AG04450 (cell line): ENCODE data around the gene SPARC. TPM values are rescaled to one million over a fixed set of nuclear protein-coding genes. Genes with fewer than 3 reads are reported as not detected.

Experiments
- CTCF ChIA-PET: fragments of 300-600, 350-600 bp; formaldehyde crosslinking; extraction: SDS; loops from one replicate; lab custom pipeline; 2022; ENCODE audit warnings: antibody characterized with exemption, inconsistent platforms; lab: Charles Lee
- POLR2A ChIA-PET: fragments of 350-600 bp; formaldehyde crosslinking; extraction: SDS; loops from one replicate; lab custom pipeline; 2021; ENCODE audit warnings: antibody characterized with exemption, inconsistent platforms; lab: Yijun Ruan, JAX
- DNase-seq: peaks from one replicate; pipeline ENCODE4 v3.0.0-alpha.2; 2011; ENCODE audit warnings: low read depth, low spot score
- H3K27ac ChIP-seq: one replicate; pipeline ENCODE4 v1.5.1; 2012; ENCODE audit warnings: low read depth, low read length, control low read depth
- H3K27me3 ChIP-seq: one replicate; pipeline ENCODE4 v1.6.0; 2012; ENCODE audit warnings: low read length; ENCODE audit not compliant: control insufficient read depth, insufficient read depth
- H3K4me3 ChIP-seq: 2 replicates; pipeline ENCODE4 v1.5.1; 2011; ENCODE audit warnings: mild to moderate bottlenecking, low read depth, low read length, control low read depth
- H3K9me3 ChIP-seq: 2 replicates; pipeline ENCODE4 v1.5.1; 2012; ENCODE audit warnings: low read length; ENCODE audit not compliant: control insufficient read depth, insufficient read depth
- polyA plus RNA-seq: library from polyadenylated mRNA; depleted of rRNA; stranded (reverse); fragments of >200 nt; gene quantifications from 2 replicates; pipeline ENCODE4 v1.2.3, GENCODE V29; 2011
- TF ChIP-seq, protein P1 (sequence below): IDR thresholded peaks from 2 replicates; pipeline ENCODE4 v1.5.1; 2011; ENCODE audit warnings: low read depth, low read length, control low read depth, inconsistent platforms

SPARC gene
- polyA plus RNA-seq, 1 experiment = 5,773 TPM

- H3K27ac ChIP-seq = no peak overlapping the region
- ChIA-PET CTCF (interaction anchor here (3.6 kb wide), 1 partner anchor 85 kb away, joined by 136 read pairs; no protein-coding TSS in a partner anchor), POLR2A (no interaction called here)
- no peaks in the 10 kb centered on the region for H3K9me3 ChIP-seq
- no peak overlapping the region for H3K4me3 ChIP-seq
- H3K27me3 ChIP-seq = no peaks in the 10 kb centered on the region
- DNase-seq = no peak
- TF ChIP-seq, protein P1, sequence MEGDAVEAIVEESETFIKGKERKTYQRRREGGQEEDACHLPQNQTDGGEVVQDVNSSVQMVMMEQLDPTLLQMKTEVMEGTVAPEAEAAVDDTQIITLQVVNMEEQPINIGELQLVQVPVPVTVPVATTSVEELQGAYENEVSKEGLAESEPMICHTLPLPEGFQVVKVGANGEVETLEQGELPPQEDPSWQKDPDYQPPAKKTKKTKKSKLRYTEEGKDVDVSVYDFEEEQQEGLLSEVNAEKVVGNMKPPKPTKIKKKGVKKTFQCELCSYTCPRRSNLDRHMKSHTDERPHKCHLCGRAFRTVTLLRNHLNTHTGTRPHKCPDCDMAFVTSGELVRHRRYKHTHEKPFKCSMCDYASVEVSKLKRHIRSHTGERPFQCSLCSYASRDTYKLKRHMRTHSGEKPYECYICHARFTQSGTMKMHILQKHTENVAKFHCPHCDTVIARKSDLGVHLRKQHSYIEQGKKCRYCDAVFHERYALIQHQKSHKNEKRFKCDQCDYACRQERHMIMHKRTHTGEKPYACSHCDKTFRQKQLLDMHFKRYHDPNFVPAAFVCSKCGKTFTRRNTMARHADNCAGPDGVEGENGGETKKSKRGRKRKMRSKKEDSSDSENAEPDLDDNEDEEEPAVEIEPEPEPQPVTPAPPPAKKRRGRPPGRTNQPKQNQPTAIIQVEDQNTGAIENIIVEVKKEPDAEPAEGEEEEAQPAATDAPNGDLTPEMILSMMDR = no peak
Measured at GRCh38 chr5:151656311-151656710, 30.4 kb downstream of the SPARC start.

- H3K4me3 ChIP-seq = no peak overlapping the region
- POLR2A ChIA-PET = interaction anchor here (0.7 to 1.2 kb wide), 5 partner anchors 9 to 205 kb away, joined by 3 to 11 read pairs (median 5); partner anchors contain the start of genes G3BP1, SLC36A1 and SPARC
Measured at GRCh38 chr5:151651997-151652645, 34.6 kb downstream of the SPARC start.

DNA sequence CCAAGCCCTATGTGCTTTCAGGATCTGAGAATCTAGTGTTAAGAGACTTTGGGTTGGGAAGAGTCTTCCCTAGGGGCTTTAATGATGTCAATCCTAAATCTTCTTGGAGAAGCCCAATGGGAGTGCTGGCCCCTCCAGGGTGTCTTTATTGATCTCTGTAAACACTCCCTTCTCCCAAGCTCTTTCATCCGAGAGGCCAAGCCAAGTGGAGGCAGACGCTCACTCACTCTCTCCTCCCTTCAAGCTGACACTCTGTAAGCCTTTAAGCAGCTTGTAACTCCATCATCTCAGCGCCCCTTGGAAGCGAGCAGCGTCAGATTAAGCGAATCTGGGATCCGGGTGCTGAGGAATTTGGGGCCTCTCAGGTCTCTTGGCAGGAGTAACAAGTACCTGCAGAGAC lies 37.7 kb downstream of the SPARC start:
- ChIA-PET CTCF (interaction anchor here (1.6 to 1.8 kb wide), 2 partner anchors 9 to 202 kb away, joined by 4 to 12 read pairs; partner anchors contain the start of gene SLC36A1), POLR2A (no interaction called here)
- H3K4me3 ChIP-seq = no peak overlapping the region
- peaks cover 5% of the 10 kb centered on the region for H3K27me3 ChIP-seq
- no peak for DNase-seq
- no peak overlapping the region for H3K27ac ChIP-seq
- H3K9me3 ChIP-seq = no peaks in the 10 kb centered on the region
- TF ChIP-seq, protein P1 = no peak

More at GRCh38 chr5:151651997-151652645, 34.6 kb downstream of the SPARC start:
- TF ChIP-seq, protein P1 = peak; percentile 95
- Histone ChIP-seq H3K27me3 (no peaks in the 10 kb centered on the region), H3K9me3 (no peaks in the 10 kb centered on the region), H3K27ac (no peak overlapping the region)
- CTCF ChIA-PET = interaction anchor here (0.6 to 5.0 kb wide), 78 partner anchors 8 to 851 kb away, joined by 3 to 101 read pairs (median 5); partner anchors contain the start of genes ATOX1, G3BP1, GM2A and SLC36A1
- no peak for DNase-seq

GRCh38 chr5:151648089-151648488 lies 38.6 kb downstream of the SPARC start:
- CTCF ChIA-PET = interaction anchor here (0.6 to 1.8 kb wide), 4 partner anchors 10 to 264 kb away, joined by 3 to 12 read pairs (median 4); partner anchors contain the start of gene SLC36A1
- Histone ChIP-seq H3K27ac (no peak overlapping the region), H3K27me3 (peaks cover 8% of the 10 kb centered on the region), H3K9me3 (no peaks in the 10 kb centered on the region), H3K4me3 (no peak overlapping the region)
- POLR2A ChIA-PET = no interaction called here
- TF ChIP-seq, protein P1 = no peak
- no peak for DNase-seq

DNA sequence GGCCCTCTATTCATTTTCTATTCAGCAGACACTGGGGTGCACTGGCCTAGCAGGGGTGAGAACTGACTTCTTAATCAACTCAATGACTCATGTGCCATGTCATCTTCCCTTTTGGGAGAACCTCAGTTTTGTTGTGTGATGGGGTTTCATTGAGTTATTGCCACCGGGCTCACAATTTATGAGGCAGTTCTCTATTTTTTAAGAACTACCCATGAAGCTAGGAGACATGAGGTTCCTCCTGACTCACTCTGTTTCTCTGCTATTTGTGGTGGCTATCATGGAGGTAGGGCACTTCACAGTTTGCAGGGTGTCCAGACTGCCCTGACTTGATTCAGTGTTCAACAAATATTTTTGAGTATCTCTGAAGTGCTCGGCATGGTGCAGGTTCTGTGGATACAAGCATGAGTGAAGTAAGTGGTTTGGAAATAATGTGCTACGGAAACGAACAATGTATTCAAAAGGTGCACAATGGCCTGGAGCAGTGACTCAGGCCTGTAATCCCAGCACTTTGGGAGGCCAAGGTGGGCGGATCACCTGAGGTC lies 39.3 kb downstream of the SPARC start:
- H3K4me3 ChIP-seq = no peak overlapping the region
- no peaks in the 10 kb centered on the region for H3K9me3 ChIP-seq
- no peak overlapping the region for H3K27ac ChIP-seq
- no peak for DNase-seq
- POLR2A ChIA-PET = no interaction called here
- peaks cover 13% of the 10 kb centered on the region for H3K27me3 ChIP-seq
- TF ChIP-seq, protein P1 = no peak
- CTCF ChIA-PET = interaction anchor here (1.6 to 1.8 kb wide), 2 partner anchors 11 to 200 kb away, joined by 4 to 12 read pairs; partner anchors contain the start of gene SLC36A1
